Esophagus squamous epithelium (tissue), 4 donors: ENCODE measurements around the gene CEP128.

Source experiments
- POLR2A ChIP-seq, 4 donors: fragments of 450-650 bp; IDR thresholded peaks; one replicate each; pipeline ENCODE4 v1.6.1; 2017; ENCODE audit warnings: antibody characterized with exemption in 4 of 4, mild to moderate bottlenecking in 4 of 4, moderate library complexity in 3 of 4
- TF ChIP-seq, protein P1 (sequence below), 6 experiments: fragments of 450-650 bp in 4 of 6; fragments of 200-600 bp in 2 of 6; sonication (generic) in 2 of 6; IDR thresholded peaks; one replicate each; pipeline ENCODE4 v1.5.1; 2016 to 2019; ENCODE audit warnings: antibody characterized with exemption in 6 of 6, mild to moderate bottlenecking in 4 of 6, moderate library complexity in 4 of 6

- TF ChIP-seq, protein P1, sequence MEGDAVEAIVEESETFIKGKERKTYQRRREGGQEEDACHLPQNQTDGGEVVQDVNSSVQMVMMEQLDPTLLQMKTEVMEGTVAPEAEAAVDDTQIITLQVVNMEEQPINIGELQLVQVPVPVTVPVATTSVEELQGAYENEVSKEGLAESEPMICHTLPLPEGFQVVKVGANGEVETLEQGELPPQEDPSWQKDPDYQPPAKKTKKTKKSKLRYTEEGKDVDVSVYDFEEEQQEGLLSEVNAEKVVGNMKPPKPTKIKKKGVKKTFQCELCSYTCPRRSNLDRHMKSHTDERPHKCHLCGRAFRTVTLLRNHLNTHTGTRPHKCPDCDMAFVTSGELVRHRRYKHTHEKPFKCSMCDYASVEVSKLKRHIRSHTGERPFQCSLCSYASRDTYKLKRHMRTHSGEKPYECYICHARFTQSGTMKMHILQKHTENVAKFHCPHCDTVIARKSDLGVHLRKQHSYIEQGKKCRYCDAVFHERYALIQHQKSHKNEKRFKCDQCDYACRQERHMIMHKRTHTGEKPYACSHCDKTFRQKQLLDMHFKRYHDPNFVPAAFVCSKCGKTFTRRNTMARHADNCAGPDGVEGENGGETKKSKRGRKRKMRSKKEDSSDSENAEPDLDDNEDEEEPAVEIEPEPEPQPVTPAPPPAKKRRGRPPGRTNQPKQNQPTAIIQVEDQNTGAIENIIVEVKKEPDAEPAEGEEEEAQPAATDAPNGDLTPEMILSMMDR (IDR thresholded peaks at IDR 0.05), result no peak
- TF ChIP-seq POLR2A (IDR thresholded peaks at IDR 0.05), result no peak
These were observed 227.1 kb downstream of the CEP128 start for GRCh38 chr14:80714474-80714873.
